ENCODE data around the gene ECEL1.
"Not testable (repeated sequence)": the region's sequence is repeated elsewhere in the genome, so short reads cannot be mapped to it uniquely, and the experiment has no call there.

ECEL1 gene, protein sequence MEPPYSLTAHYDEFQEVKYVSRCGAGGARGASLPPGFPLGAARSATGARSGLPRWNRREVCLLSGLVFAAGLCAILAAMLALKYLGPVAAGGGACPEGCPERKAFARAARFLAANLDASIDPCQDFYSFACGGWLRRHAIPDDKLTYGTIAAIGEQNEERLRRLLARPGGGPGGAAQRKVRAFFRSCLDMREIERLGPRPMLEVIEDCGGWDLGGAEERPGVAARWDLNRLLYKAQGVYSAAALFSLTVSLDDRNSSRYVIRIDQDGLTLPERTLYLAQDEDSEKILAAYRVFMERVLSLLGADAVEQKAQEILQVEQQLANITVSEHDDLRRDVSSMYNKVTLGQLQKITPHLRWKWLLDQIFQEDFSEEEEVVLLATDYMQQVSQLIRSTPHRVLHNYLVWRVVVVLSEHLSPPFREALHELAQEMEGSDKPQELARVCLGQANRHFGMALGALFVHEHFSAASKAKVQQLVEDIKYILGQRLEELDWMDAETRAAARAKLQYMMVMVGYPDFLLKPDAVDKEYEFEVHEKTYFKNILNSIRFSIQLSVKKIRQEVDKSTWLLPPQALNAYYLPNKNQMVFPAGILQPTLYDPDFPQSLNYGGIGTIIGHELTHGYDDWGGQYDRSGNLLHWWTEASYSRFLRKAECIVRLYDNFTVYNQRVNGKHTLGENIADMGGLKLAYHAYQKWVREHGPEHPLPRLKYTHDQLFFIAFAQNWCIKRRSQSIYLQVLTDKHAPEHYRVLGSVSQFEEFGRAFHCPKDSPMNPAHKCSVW

DNA sequence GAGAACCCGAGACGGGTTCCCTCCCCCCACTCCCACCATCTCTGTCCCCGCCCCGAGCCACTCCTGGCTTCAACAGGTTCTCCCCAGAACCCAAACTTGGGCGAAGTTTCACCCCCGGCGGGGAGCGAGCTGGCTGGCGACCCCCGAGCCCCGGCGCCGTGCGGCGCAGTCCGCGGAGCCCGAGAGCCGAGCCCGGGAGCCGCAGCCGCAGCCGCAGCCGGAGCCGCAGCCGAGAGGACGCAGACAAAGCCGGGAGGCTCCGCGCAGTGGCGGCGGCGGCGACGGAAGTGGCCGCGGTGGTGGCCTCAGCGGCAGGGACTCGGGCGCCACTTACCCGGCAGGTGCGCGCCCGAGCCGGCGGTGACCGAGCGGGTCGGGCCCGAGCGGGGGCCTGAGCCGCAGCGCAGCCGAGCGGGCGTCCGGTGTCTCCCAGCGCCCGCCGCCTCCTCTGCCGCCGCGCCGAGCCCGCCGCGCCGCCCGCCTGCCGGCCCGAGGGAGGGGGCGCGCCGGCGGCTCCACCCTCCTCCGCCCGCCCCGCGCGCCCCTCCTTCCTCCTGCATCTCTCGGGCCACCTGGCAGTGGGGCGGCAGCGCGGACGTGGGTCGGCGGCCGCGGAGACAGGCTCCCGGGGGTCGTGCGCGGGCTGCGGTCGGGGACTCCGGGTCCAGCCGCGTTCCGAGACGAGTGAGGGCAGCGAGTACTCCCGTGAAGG, at the start of gene ECEL1:
ECEL1 (minus strand) TSS at position 450 of the 712 bp plus-strand sequence. CDS start 1,181 bp downstream, outside the sequence.
- DNase-seq, result no peak

DNA sequence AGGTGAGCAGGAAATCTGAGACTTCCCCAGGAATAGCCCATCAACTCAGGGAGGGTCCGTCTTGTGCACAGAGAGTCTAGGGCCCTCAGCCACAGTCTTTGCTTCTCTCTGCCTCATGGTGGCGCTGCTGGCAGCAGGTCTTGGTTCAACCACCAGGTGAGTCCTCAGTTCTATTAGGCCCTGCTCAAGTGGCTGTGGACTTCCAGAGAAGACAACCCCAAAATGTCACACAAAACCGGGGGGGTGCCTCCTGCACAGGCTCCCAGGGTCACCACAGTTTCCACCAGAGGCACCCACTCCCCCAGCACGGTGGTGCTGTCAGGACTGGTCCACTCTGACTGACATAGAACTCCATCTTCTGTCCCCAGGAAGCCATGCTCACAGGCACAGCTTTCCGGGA, 49.4 kb upstream of the ECEL1 start:
- no peak for DNase-seq

DNA sequence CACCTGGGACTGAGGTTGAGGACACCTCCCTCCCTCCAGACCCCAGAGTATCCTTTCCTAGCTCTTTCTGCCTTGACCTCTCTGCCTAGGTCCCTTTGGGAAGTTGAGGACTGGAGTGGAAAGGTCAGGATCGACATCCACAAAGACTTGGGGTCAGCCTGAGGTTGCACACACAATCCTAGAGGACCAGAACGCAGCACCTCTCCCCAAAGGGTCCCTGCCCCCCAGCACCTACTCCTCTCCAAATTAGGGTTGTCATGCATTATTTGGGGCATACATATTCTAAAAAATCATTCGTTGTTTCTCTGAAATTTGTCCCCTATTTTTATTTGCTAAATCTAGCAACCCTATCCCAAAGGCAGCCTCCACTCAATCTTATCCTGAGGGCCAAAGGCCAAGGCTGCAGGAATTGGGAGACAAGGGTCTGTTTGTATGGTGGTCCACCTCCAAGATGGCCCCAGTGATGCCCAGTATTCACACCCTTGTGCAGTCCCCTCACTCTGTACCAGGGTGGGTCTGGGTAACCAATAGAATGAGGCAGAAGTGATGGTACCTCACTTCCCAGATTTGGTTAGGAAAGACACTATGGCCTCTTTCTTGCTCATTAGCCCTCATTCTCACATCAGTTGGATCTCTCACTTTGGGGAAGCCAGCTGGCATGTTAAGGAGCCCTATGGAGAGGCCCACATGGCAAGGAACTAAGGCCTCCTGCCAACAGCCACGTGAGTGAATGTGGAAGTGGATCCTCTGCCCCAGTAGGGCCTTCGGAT, 48.3 kb upstream of the ECEL1 start:
- DNase-seq, result no peak

DNA sequence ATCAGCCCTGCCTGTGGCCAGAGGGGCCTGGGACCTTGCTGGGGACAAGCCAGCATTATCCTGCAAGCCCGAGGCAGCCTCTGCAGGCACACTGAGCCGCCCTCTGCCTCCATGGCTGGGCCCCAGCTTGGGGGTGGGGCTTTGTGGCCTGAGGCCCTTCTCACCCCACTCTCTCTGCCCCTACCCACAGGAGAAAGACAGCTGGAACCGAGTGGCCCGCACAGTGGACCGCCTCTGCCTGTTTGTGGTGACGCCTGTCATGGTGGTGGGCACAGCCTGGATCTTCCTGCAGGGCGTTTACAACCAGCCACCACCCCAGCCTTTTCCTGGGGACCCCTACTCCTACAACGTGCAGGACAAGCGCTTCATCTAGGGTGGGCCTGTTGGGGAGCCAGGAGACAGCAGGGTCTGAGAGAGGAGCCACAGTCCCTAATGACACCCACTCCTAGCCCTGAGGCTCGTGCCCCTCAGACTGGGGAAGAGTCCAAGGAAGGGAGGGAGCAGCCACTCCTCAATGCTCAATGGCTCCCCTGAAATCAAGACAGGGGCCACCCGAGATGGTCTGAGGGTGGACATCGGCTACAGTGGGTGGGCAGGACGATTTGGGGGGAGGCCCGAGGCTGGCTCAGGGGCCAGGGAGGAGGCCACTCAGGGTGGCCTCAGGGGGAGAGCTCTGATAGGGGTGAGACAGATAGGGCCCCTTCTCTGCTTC, 47.5 kb upstream of the ECEL1 start:
- no peak for DNase-seq

DNA sequence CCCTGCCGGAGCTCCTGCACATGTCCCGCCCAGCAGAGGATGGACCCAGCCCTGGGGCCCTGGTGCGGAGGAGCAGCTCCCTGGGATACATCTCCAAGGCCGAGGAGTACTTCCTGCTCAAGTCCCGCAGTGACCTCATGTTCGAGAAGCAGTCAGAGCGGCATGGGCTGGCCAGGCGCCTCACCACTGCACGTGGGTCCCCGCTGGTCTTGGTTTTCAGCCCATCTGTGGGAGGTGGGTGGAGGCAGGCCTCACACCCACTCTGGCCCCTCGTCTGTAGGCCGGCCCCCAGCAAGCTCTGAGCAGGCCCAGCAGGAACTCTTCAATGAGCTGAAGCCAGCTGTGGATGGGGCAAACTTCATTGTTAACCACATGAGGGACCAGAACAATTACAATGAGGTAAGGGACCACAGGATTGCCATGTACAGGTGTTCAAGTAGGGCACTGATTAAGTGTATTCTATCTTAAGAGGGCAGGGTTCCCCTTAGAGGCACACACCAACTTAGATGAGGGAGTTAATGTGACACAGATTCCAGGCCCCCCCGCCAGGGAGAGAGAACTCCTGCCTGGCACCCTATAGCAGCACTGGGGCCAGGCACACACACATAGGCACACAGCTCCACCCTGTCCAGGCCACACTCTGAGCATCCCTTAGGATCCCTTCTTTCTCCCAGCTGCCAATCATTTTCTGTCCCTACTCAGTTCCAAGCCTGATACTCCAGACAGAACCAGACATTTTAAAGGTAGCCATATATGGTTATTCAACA, 46.5 kb upstream of the ECEL1 start:
- DNase-seq, result no peak

DNA sequence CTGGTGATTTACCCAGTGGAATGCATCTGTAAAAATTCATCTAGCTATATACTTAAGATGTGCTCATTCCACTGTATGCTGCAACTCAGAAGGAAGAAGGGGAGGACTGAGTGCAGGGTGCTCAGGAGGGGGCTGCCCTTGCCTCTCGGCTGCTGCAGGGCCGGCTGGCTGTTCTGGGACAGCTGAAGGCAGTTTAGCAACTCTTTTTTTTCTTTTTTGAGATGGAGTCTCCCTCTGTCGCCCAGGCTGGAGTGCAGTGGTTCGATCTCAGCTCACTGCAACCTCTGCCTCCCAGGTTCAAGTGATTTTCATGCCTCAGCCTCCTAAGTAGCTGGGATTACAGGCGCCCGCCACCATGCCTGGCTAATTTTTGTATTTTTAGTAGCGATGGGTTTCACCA, 45.2 kb upstream of the ECEL1 start:
- not testable (repeated sequence) for DNase-seq

DNA sequence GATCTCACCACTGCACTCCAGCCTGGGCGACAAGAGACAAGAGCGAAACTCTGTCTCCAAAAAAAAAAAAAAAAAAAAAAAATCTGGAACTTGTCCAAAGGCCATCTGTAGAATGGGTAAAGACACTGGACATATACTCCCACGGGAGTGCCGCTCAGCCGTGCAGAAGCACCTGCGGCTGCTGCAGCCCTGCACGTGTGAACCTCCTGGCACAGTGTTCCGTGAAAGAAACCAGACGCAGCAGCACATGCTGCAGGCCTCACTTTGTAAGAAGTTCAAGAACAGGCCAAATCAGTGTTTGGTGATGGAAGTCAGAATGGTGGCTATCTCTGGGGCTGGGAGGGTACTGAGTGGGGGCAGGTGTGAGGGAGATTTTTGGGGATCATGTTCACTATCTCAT, 44.8 kb upstream of the ECEL1 start:
- DNase-seq, result no peak

DNA sequence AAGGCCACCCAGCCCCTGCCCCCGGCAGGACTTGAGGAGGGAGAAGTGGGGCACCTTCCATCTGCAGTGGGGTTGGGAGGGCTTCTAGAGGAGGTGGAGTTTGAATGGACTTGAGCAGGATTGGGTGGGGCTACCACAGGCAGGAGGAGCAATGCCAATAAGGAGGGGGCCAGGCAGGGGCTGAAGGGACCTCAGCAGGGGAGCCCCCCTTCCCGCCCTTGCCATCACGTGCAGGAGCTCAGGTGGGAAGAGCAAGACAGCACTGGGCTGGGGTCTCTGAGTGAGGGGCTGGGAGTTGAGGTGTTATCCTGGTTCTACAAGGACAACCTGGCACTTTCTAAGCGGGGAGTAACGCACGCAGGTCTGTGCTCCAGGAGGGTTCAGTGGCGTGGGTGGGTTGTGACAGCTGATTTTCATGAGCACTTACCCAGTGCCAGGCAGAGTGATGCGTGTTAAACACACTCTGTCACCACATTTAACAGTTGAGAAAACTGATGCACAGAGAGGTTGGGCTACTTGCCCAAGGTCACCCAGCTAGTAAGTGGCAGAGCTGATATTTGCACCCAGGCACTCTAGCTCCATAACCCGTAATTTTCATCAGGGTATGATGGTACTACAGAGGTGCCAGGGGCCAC, 43.1 kb upstream of the ECEL1 start:
- DNase-seq, result no peak

DNA sequence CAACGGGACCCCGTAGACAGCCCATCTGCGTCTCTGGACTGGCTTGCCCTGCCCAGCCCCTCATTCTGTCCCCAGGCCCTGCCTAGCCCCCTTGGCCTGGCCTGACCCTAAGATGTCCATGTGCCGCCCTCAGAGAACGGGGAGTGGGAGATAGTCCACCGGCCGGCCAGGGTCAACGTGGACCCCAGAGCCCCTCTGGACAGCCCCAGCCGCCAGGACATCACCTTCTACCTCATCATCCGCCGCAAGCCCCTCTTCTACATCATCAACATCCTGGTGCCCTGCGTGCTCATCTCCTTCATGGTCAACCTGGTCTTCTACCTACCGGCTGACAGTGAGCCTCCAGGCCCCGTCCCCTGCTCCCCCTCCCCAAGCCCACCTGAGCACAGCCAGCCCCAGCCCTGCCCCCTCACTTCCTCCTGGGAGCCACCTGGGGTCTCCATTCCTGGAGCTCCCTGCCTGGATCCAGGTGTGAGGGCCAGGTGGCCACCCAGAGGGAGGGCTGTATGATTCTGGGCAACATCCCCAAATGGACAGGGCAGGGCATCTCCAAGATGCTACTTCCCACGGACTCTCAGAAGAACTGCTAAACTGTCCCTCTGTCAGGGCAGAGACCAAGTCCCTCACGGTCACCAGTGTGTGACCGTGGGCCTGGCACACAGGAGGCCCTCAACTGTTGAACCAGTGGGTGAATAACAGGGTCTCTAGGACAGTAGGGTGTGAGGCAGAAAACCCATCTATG, 42.3 kb upstream of the ECEL1 start:
- DNase-seq, result no peak

DNA sequence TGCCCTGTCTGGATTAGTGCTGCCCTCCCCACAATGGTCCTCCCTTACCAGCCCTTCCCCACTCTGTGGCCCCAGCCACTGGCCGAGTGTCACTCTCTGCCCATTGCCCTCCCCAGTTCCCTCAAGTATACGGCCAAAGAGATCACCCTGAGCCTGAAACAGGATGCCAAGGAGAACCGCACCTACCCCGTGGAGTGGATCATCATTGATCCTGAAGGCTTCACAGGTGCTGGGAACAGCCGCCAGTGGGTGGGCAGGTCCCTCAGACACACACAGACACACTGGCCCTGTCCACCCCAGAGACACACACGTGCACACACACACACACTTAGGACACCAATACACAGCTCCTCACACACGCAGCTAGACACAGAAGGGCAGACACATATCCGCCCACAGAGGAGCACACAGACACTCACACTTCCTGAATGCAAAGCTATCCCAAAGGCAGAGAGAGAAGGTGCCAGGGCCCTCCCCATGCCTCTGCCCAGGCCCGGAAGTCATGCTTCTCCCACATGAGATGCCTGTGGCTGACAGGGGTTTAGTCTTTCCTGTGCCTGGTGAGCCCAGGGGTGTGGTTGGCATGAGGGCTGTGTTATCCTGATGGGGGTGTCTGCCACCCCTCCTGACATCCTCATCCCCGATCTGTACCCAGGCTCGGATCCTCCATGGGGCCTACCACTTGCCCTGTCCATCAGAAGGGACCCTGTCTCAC, 41.3 kb upstream of the ECEL1 start:
- no peak for DNase-seq

DNA sequence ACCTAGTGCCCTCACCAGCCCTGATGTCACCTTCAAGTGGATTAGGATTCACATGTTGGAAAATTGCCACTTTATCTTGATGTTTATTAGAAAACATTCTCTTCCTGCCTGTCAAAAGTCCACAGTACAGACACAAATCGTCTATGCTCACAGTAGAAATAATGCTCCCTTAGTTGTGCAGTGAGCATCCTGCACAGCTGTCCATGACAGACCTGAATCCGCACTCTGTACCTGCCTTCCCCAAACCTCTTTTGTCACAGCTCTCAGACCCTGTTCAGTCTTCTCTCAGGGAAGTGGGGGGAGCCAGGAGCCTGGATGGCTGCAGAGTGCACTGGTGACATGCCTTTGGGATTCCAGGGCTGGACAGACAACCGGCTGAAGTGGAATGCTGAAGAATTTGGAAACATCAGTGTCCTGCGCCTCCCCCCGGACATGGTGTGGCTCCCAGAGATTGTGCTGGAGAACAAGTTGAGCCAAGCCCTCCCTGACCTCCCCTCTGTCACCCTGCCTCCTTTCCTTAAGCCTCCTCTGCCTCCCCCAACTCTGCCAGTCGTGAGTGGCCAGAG, 40.4 kb upstream of the ECEL1 start:
- no peak for DNase-seq

DNA sequence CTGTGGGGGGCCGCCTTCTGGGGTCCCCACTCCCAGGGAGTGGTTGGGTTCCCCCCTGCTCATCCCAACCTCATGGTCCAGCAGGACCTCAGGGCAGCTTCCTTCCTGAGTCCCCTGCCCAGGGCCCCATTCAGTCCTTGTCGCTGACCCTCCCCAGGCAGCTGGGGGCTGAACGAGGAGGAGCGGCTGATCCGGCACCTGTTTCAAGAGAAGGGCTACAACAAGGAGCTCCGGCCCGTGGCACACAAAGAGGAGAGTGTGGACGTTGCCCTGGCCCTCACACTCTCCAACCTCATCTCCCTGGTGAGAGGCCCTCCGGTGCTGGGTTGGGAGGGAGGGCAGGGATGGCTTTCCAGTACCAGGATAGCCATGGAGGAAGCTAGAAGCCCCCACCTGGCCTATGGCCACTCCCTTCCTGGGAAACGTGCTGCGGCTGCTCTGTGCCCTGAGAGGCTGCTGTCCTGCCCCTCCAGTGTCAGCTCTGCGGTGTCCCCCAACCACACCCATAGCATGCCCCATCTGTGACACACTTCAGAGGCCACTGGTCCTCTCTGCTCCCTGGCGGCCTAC, 38.8 kb upstream of the ECEL1 start:
- DNase-seq, result no peak

DNA sequence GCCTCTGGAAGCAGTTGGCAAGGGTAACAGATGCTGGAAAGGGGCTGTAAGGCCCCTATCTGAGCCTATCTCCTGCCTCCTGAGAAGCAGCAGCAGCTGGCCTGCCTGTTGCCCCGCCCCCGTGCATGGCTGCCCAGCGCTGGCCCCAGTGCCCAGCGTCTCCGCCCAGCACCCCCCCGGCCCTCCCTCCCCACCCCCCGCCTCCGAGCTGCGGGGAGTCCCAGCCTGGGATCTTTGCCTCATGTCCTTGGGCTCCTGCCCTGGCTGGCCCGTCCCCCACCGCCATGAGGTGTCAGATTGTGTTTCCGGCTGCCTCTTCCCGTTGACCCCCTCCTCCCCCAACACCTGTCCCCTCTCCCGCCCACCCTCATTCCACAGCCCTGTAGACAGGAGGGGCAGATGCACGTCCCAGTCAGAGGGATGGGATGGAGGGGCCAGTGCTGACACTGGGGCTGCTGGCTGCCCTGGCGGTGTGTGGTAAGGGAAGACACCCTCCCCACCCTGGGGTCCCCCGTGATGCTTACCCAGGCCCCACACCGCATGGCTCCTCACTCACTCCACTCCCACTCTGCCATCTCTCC, 38.2 kb upstream of the ECEL1 start, which contains the start of gene CHRND:
CHRND (plus strand) TSS at position 370 of the 581 bp plus-strand sequence; CDS start at position 426, 56 bp downstream.
- no peak for DNase-seq

DNA sequence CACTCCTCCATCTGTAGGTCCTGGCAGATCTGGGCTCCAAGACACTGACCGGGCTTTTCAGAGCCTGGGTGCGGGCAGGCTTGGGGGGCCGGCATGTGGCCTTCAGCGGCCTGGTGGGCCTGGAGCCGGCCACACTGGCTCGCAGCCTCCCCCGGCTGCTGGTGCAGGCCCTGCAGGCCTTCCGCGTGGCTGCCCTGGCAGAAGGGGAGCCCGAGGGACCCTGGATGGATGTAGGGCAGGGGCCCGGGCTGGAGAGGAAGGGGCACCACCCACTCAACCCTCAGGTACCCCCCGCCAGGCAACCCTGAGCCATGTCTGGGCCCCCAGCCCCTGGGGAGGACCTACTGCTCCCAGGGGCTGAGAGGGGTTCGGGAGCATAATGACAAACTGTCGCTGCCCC, 37.6 kb upstream of the ECEL1 start:
- no peak for DNase-seq

DNA sequence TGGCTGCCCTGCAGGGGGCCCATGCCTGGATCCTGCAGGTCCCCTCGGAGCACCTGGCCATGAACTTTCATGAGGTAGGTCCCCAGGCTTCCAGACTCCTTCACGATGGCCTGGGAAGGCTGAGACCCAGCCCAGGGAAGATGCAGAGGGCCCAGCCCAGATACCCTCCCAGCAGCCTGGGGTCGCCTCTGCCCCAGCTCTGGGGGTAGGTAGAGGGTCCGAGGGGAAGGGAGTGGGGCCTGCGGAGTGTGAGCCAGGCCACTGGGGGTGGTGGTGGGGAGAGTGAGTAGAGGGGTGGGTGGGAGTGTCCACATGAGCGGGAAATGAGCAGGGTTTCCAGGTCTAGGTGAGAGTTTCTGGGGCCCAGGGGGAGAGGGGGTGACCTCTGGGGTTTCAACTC, 37.1 kb upstream of the ECEL1 start:
- no peak for DNase-seq

DNA sequence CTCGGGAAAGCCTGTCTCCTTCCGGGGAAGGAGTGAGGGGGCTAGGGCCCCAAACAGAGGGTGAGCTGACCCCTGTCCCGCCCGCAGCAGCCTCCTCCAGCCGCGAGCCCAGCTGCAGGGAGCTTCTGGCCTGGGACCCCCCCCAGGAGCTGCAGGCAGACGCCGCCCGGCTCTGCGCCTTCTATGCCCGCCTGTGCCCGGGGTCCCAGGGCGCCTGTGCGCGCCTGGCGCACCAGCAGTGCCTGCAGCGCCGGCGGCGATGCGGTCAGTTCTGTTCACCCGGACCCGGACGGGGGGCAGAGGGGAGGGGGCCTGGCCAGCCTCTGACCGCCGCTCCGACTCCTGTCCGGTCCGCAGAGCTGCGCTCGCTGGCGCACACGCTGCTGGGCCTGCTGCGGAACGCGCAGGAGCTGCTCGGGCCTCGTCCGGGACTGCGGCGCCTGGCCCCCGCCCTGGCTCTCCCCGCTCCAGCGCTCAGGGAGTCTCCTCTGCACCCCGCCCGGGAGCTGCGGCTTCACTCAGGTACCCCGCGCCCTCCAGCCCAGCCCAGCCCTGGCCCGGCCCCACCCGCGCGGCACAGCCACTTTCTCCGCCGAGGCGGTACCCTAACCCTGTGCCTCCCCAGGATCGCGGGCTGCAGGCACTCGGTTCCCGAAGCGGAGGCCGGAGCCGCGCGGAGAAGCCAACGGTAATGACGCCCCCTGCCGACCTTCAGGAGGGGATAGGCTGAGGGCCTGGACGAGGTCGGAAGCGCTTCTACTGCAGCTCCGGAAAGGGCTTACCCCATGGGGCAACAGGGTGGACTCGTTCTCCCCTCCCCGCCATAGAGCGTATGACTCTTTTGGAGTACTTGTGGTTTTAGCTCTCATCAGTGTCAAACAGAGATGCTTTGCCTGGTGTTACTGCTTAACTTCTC, 36.3 kb upstream of the ECEL1 start:
- no peak for DNase-seq

DNA sequence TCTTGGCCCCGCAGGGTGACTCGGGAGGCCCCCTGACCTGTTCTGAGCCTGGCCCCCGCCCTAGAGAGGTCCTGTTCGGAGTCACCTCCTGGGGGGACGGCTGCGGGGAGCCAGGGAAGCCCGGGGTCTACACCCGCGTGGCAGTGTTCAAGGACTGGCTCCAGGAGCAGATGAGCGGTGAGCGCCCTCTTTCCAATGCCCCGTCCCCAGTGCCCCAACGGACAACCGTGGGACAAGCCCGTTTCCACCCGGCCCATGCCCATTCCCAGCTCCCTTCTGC, 35.7 kb upstream of the ECEL1 start:
- no peak for DNase-seq
